ENCODE data around the gene YTHDF1. TPM values are rescaled to one million over a fixed set of nuclear protein-coding genes. Genes with fewer than 3 reads are reported as not detected.

The YTHDF1 gene
- total RNA-seq, 2 donors from 2014 or later, result 15.8 to 16.2 TPM

DNA sequence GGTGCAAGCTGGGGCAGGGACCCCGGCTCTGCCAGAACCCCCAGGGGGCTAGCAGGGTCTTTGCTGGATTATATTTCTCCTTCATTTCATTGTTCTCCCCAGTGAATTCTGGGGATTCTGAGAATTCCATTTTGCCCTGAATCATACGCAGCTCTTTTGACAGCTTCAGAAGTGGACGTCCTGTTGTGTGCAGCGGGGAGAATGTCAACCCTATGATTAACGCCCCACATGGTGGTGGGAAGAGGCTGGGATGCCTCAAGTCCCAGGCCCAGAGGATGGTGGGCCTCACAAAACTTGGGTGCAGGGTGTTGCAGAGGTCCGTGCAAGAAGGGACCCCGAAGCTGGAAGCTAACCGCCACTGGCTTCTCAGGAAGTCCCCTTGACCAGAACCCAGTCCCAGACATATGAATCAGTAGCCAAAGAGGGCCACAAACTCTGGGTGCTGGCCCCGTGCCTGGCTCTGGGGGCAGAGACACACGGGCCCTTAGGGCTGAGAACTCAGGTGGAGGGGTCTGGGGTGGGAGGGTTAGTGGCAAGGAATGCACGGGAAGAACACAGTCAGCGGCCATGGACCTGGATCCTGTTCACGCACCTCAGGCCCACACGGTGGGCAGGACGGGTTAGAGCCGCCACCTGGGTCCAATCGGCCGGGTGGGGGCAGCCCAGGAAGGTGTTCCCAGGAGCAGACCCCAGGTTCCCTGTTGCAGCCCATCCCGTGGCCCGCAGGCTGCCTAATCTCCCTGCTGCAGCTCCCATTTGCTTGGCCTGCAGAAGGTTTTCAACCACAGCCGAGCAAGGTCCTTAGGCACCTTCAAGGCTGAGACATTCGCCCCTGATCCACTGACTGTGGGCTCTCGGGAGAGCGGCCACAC, 51.2 kb downstream of the YTHDF1 start:
- WGBS, 2 donors, result 47 to 58% methylated on average over 12 to 24 of the region's 24 CpGs
- ATAC-seq (no peak), DNase-seq (no peak)
- no peaks in the 10 kb centered on the region for H3K27me3 ChIP-seq
- no peak overlapping the region for H3K27ac ChIP-seq
- no peaks in the 10 kb centered on the region for H3K36me3 ChIP-seq (replicated peaks in 1 of 2; ENCODE audit: insufficient read depth in 1 of 2, low read depth in 2 of 2)
- no peaks in the 10 kb centered on the region for H3K9me3 ChIP-seq
- intact Hi-C loops (cut with DNase I), result no loop called here
- TF ChIP-seq, protein P1, sequence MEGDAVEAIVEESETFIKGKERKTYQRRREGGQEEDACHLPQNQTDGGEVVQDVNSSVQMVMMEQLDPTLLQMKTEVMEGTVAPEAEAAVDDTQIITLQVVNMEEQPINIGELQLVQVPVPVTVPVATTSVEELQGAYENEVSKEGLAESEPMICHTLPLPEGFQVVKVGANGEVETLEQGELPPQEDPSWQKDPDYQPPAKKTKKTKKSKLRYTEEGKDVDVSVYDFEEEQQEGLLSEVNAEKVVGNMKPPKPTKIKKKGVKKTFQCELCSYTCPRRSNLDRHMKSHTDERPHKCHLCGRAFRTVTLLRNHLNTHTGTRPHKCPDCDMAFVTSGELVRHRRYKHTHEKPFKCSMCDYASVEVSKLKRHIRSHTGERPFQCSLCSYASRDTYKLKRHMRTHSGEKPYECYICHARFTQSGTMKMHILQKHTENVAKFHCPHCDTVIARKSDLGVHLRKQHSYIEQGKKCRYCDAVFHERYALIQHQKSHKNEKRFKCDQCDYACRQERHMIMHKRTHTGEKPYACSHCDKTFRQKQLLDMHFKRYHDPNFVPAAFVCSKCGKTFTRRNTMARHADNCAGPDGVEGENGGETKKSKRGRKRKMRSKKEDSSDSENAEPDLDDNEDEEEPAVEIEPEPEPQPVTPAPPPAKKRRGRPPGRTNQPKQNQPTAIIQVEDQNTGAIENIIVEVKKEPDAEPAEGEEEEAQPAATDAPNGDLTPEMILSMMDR (IDR thresholded peaks at IDR 0.05), result no peak
- TF ChIP-seq POLR2A (IDR thresholded peaks at IDR 0.05), result no peak
- H3K4me3 ChIP-seq, result no peak overlapping the region
- H3K4me1 ChIP-seq, result no peaks in the 10 kb centered on the region

DNA sequence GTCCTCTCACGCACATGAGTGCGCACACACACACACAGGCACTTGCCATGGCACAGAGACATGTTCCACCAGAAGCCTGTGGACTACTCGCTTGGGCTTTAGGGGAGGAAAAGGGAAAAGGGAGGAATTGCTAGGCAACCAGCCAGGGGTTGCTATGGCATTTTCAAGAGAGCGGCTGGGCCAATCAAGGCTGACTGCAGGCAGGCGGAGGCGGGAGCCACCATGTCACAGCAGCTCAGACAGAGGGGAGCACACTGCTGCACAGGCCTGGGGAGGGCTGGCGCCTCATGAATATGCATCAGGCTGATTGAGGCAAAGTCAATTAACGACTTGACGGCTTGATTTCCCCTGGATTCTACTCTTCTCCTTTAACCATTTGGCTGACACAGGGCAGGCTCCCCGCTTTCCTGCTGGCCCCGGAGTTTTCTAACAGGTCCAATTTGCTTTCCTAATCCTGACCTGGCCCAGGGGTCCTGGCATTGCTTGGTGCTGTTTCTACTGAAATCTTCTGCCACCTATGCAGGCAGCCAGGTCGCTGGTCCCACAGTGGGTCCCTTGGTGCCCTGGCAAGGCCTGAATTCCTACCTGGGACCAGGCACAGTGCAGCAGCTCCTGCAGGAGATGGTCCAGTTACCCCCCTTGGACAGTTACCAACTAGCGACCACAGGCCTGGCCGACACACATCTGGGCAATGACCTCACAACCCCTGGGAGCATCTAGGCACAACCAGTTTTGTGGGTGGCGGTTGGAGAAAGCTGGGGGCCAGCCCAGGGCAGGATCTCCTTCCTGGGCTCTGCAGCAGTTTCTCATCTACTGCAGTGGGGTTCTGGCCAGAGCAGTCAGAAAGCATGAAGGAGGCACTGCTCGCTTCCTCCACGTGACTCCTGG, 52.1 kb downstream of the YTHDF1 start:
- no peak for TF ChIP-seq POLR2A (IDR thresholded peaks at IDR 0.05)
- TF ChIP-seq, protein P1 (IDR thresholded peaks at IDR 0.05), result no peak
- 31 to 50% methylated on average over 4 to 17 of the region's 17 CpGs for WGBS, 2 donors
- DNase-seq, result no peak
- Histone ChIP-seq H3K4me1 (no peaks in the 10 kb centered on the region), H3K36me3 (replicated peaks in 1 of 2; ENCODE audit: insufficient read depth in 1 of 2, low read depth in 2 of 2) (no peaks in the 10 kb centered on the region), H3K4me3 (no peak overlapping the region), H3K9me3 (no peaks in the 10 kb centered on the region), H3K27ac (no peak overlapping the region), H3K27me3 (no peaks in the 10 kb centered on the region)
- intact Hi-C loops (cut with DNase I), result no loop called here
- no peak for ATAC-seq

DNA sequence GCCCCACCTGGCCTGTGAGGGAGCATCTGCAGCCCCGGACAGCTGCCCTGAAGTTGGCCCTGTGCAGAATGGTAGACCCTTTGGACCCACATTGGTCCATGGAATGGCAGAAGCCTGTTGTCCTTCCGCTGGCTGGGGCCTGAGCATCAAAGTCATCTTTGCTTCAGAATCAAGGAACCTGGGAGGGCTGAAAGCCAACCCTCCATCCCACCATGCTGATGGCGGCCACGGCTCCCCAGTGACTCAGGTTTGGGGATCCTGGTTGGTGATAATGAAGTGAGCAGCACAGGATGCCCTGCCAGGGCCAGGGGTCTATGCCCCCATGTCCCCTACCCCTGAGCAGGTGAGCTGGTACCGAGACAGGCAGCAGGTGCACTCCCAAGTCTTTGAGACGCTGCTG, 52.8 kb downstream of the YTHDF1 start:
- DNase-seq (no peak), ATAC-seq (no peak)
- Histone ChIP-seq H3K4me3 (no peak overlapping the region), H3K9me3 (no peaks in the 10 kb centered on the region), H3K27me3 (no peaks in the 10 kb centered on the region), H3K36me3 (replicated peaks in 1 of 2; ENCODE audit: insufficient read depth in 1 of 2, low read depth in 2 of 2) (no peaks in the 10 kb centered on the region), H3K27ac (no peak overlapping the region), H3K4me1 (no peaks in the 10 kb centered on the region)
- 59 to 80% methylated on average over 1 to 6 of the region's 6 CpGs for WGBS, 2 donors
- TF ChIP-seq POLR2A (IDR thresholded peaks at IDR 0.05), result no peak
- TF ChIP-seq, protein P1 (IDR thresholded peaks at IDR 0.05), result no peak
- intact Hi-C loops (cut with DNase I), result no loop called here

DNA sequence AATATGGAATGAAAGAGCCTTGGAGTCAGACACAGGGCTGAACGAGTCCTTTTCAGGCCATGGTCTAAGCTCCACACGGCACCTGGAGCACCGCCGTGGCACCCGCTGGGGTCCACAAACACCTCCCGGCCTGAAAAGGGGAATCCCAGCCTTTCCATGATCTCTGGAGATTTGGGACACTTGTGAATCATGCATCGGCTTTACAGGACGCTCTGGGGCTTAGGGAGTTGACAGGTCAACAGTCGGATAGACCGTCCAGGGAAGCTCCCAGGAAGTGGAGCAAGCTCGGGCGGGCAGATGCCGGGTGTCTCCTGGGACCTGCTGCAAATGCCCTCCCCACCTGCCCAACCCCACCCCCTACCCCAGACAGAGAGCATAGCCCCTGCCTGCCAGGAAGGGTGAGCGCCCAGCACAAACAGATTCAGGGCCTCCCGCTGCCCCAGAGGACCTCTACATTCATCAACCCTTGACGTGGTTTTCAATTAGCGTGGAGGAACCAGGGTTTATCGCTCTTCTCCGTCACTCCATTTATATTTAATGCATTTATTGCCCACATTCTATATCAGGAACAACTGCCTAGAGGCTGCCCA, 53.6 kb downstream of the YTHDF1 start:
- intact Hi-C loops (cut with DNase I), result no loop called here
- 63 to 72% methylated on average over 6 to 19 of the region's 19 CpGs for WGBS, 2 donors
- Histone ChIP-seq H3K4me3 (no peak overlapping the region), H3K27ac (no peak overlapping the region), H3K4me1 (no peaks in the 10 kb centered on the region), H3K9me3 (no peaks in the 10 kb centered on the region), H3K36me3 (replicated peaks in 1 of 2; ENCODE audit: insufficient read depth in 1 of 2, low read depth in 2 of 2) (no peaks in the 10 kb centered on the region), H3K27me3 (no peaks in the 10 kb centered on the region)
- TF ChIP-seq, protein P1 (IDR thresholded peaks at IDR 0.05), result no peak
- TF ChIP-seq POLR2A (IDR thresholded peaks at IDR 0.05), result no peak
- DNase-seq (no peak), ATAC-seq (no peak)
